Fibroblast of peridontal ligament (primary cell): ENCODE data around the gene KCTD16.

Source experiments
- DNase-seq: peaks from one replicate; pipeline ENCODE4 v3.0.0-alpha.2; 2010; ENCODE audit errors: extremely low read depth

The KCTD16 gene

DNA sequence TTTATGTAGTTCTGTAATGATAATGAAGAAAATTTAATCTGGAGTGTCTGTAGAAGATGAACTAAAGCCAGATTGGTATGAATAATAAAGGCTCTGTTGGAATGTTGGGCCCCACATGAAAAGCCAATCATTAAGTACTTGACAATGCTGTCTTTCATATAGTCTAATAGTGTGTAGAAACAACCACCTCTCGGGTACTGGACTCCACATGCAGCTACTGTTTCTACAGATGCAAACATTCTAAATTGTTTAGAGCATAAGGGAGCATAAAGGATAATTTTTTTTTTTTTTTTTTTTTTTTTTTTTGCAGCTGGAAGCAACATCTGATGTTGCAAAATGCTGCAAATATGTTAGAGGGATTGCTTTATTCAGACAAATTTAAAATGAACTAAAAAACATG is 354.3 kb downstream of the KCTD16 start:
- DNase-seq: no peak

DNA sequence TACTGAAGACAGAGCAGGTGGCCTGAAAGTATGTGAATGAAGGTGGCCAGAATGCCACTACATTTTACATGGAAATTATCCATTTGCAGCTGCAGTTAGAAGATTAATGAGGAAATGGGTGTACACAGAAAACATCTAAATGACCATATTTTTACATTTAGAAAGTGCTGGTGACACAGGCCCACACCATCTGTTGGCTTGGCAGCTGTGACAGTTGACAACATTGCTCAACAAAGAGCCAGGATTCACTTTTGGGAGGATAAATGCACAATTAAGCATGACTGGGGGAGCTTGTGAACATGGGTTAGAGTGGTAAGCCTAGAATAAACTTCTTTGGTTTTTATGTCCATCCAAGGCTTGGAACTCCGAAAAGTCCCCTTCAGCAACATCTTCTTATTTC is 360.5 kb downstream of the KCTD16 start:
- DNase-seq: no peak
